ENCODE measurements around the gene ACADL.
"Not testable (repeated sequence)": the region's sequence is repeated elsewhere in the genome, so short reads cannot be mapped to it uniquely, and the experiment has no call there.

DNA sequence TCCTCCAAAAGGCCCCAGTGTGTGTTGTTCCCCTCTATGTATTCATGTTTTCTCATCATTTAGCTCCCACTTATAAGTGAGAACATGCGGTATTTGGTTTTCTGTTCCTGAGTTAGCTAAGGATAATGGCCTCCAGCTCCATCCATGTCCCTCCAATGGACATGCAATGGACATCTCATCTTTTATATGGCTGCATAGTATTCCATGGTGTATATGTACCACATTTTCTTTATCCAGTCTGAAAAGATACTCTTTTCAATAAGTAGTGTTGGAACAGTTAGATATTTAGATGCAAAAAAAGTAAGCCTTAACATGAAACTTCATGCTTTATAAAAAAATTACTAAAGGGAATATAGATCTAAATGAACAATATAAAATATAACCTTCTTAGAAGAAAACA is 48.1 kb downstream of the ACADL start:
- not testable (repeated sequence) for TF ChIP-seq CEBPB (IDR thresholded peaks at IDR 0.05; ENCODE audit: low read depth); EZH2phosphoT487 (IDR thresholded peaks at IDR 0.05; ENCODE audit: borderline replicate concordance); POLR2AphosphoS5 (IDR thresholded peaks at IDR 0.05; ENCODE audit: low read depth, low read length); RAD21 (IDR thresholded peaks at IDR 0.05; ENCODE audit: low read depth); POLR2A (IDR thresholded peaks at IDR 0.05; ENCODE audit: borderline replicate concordance, extremely low read depth, insufficient read depth, insufficient read length); TCF7L2 (IDR thresholded peaks at IDR 0.05; ENCODE audit: borderline replicate concordance, extremely low read depth, insufficient read depth, insufficient read length); SRF (IDR thresholded peaks at IDR 0.05; ENCODE audit: low read depth); EZH2 (IDR thresholded peaks at IDR 0.05); SIN3A (IDR thresholded peaks at IDR 0.05; ENCODE audit: low read depth); ZNF274 (IDR thresholded peaks at IDR 0.05; ENCODE audit: low read depth, low read length)
- TF ChIP-seq, protein P1, sequence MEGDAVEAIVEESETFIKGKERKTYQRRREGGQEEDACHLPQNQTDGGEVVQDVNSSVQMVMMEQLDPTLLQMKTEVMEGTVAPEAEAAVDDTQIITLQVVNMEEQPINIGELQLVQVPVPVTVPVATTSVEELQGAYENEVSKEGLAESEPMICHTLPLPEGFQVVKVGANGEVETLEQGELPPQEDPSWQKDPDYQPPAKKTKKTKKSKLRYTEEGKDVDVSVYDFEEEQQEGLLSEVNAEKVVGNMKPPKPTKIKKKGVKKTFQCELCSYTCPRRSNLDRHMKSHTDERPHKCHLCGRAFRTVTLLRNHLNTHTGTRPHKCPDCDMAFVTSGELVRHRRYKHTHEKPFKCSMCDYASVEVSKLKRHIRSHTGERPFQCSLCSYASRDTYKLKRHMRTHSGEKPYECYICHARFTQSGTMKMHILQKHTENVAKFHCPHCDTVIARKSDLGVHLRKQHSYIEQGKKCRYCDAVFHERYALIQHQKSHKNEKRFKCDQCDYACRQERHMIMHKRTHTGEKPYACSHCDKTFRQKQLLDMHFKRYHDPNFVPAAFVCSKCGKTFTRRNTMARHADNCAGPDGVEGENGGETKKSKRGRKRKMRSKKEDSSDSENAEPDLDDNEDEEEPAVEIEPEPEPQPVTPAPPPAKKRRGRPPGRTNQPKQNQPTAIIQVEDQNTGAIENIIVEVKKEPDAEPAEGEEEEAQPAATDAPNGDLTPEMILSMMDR (IDR thresholded peaks at IDR 0.05 in 2 of 3, conservative IDR thresholded peaks at IDR 0.05 in 1 of 3; ENCODE audit: borderline replicate concordance in 1 of 3, insufficient read depth in 1 of 3, low read depth in 2 of 3, low read length in 2 of 3) = not testable (repeated sequence)
- TF ChIP-seq, protein P2, sequence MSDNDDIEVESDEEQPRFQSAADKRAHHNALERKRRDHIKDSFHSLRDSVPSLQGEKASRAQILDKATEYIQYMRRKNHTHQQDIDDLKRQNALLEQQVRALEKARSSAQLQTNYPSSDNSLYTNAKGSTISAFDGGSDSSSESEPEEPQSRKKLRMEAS (IDR thresholded peaks at IDR 0.05) = not testable (repeated sequence)
- TF ChIP-seq, protein P3, sequence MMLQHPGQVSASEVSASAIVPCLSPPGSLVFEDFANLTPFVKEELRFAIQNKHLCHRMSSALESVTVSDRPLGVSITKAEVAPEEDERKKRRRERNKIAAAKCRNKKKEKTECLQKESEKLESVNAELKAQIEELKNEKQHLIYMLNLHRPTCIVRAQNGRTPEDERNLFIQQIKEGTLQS (IDR thresholded peaks at IDR 0.05) = not testable (repeated sequence)
- TF ChIP-seq, protein P4, sequence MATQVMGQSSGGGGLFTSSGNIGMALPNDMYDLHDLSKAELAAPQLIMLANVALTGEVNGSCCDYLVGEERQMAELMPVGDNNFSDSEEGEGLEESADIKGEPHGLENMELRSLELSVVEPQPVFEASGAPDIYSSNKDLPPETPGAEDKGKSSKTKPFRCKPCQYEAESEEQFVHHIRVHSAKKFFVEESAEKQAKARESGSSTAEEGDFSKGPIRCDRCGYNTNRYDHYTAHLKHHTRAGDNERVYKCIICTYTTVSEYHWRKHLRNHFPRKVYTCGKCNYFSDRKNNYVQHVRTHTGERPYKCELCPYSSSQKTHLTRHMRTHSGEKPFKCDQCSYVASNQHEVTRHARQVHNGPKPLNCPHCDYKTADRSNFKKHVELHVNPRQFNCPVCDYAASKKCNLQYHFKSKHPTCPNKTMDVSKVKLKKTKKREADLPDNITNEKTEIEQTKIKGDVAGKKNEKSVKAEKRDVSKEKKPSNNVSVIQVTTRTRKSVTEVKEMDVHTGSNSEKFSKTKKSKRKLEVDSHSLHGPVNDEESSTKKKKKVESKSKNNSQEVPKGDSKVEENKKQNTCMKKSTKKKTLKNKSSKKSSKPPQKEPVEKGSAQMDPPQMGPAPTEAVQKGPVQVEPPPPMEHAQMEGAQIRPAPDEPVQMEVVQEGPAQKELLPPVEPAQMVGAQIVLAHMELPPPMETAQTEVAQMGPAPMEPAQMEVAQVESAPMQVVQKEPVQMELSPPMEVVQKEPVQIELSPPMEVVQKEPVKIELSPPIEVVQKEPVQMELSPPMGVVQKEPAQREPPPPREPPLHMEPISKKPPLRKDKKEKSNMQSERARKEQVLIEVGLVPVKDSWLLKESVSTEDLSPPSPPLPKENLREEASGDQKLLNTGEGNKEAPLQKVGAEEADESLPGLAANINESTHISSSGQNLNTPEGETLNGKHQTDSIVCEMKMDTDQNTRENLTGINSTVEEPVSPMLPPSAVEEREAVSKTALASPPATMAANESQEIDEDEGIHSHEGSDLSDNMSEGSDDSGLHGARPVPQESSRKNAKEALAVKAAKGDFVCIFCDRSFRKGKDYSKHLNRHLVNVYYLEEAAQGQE (IDR thresholded peaks at IDR 0.05; ENCODE audit: low read depth) = not testable (repeated sequence)

Data from HCT116 (cell line).